ENCODE data around the gene NUCB1. TPM values are rescaled to one million over a fixed set of nuclear protein-coding genes. Genes with fewer than 3 reads are reported as not detected.

The NUCB1 gene
- total and polyA plus RNA-seq, 2 donors = 107 to 478 TPM

DNA sequence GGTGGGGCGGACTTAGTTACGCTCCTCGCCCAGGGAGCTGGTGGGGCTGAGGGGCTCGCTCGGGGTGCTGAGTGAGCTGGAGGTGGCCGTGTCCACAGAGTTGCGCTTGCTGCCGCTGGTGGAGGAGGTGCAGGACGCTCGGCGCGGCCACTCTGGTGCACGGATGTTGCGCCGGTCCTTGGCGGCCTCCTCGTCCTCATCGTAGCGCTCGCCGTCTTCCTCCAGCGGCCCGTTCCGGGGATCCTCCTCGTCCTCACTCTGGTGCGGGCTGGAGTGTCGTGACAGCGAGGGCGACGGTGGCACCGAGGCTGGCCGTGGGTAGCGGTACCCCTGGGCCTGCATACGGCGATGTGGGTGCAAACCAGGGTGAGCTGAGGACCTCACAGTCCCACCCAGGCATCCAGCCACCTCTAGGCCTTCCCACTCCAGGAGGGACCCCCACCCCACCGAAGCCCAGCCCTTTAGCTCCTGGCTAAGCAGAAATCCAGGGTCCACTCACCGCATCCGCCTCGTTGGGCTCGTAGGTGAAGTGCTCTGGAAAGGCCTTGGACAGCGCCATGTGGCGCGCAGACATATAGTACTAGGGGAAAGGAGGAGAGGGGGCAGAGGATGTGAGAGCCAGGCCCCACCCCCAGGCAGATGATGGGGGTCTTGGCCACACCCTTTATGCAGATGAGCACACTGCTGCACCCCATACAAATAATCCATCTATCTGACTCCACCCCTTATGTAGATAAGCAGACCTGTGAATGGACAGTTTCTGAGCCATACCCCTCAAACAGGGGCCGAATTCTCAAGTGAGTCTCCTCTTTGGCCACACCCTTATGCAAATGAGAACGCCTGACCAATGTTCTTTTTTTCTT is 69.4 kb downstream of the NUCB1 start:
- H3K4me1 ChIP-seq (ENCODE audit: insufficient read depth) = no peaks in the 10 kb centered on the region
- no peak overlapping the region for H3K27ac ChIP-seq (ENCODE audit: low read depth)
- no peak overlapping the region for H3K4me3 ChIP-seq (ENCODE audit: low read depth, low read length)
- DNase-seq (ENCODE audit: extremely low spot score) = no peak
- WGBS = 93% methylated on average over 45 of the region's 45 CpGs
- peaks cover 8% of the 10 kb centered on the region for H3K36me3 ChIP-seq (ENCODE audit: insufficient read depth)

DNA sequence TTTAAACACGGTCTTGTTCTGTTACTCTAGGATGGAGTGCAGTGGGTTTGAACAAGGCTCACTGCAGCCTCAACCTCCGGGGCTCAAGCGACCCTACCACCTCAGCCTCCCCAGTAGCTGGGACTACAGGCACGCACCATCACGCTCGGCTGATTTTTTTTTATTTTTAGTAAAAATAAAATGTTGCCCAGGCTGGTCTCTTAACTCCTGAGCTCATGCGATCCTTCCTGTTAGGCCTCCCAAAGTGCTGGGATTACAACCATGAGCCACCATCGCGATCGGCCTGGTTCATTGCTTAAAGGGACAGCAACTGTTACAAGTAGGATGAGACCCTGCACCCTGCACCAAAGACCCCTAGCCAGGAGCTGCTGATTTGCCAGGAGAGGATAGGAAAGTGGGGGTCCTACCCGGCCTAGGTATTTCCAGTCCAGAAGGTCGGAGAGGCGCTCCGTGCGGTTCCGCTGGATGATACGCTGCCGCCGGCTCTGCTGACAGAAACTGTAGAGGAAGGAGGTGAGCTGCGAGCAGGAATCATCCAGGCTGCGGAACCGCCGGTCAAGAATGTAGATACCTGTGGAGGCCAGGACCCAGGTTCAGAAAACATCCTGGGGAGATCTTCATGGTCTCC is 70.1 kb downstream of the NUCB1 start:
- WGBS = 87% methylated on average over 23 of the region's 23 CpGs
- Histone ChIP-seq H3K27ac (ENCODE audit: low read depth) (no peak overlapping the region), H3K36me3 (ENCODE audit: insufficient read depth) (peaks cover 8% of the 10 kb centered on the region), H3K4me1 (ENCODE audit: insufficient read depth) (no peaks in the 10 kb centered on the region), H3K4me3 (ENCODE audit: low read depth, low read length) (no peak overlapping the region)
- no peak for DNase-seq (ENCODE audit: extremely low spot score)

DNA sequence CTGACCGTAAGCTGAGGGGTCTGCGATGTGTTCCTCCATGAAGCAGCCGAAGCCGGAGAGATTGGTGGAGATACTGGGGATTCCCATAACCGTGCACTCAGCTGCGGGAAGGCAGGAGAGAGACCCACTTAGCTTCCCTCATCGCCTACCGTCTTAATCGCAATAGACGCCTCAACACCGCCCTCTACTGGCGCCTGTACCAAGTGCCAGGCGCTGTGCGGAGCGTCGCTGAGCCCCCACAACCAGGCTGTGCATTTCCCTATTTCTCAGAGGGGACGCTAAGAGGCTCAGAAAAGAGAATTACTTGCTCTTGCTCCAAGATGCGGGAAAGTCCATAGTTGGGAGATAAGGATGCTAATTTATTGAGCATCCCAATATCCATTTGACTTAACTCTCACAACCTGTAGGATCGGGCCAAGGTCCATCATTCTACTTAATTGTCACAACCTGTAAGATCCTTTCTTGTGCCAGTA is 70.8 kb downstream of the NUCB1 start:
- Histone ChIP-seq H3K27ac (ENCODE audit: low read depth) (no peak overlapping the region), H3K4me3 (ENCODE audit: low read depth, low read length) (no peak overlapping the region), H3K36me3 (ENCODE audit: insufficient read depth) (peaks cover 8% of the 10 kb centered on the region), H3K4me1 (ENCODE audit: insufficient read depth) (no peaks in the 10 kb centered on the region)
- DNase-seq (ENCODE audit: extremely low spot score) = no peak
- WGBS = 17% methylated on average over 19 of the region's 19 CpGs

Small RNA genes within 50 kb of the gene (small RNA-seq; reads per million reads assigned to genes)
- gene AC026803.1 = not detected

Other genes starting within 250 kb of the NUCB1 start
- gene NTN5, start 227.3 kb upstream of the NUCB1 start, total RNA-seq = 0.53 TPM
- gene NTN5, start 227.3 kb upstream of the NUCB1 start, polyA plus RNA-seq = 0.80 TPM
- gene FUT2, start 204.3 kb upstream of the NUCB1 start, total RNA-seq = 0.79 TPM
- gene FUT2, start 204.3 kb upstream of the NUCB1 start, polyA plus RNA-seq = 0.41 TPM
- 2.5 TPM for gene MAMSTR, start 180.6 kb upstream of the NUCB1 start, total RNA-seq
- 3.0 TPM for gene MAMSTR, start 180.6 kb upstream of the NUCB1 start, polyA plus RNA-seq
- 10.8 TPM for gene RASIP1, start 159.7 kb upstream of the NUCB1 start, total RNA-seq
- gene RASIP1, start 159.7 kb upstream of the NUCB1 start, polyA plus RNA-seq = 15.5 TPM
- not detected for gene IZUMO1, start 153.4 kb upstream of the NUCB1 start, total RNA-seq
- gene IZUMO1, start 153.4 kb upstream of the NUCB1 start, polyA plus RNA-seq = not detected
- 1.6 TPM for gene FUT1, start 147.7 kb upstream of the NUCB1 start, total RNA-seq
- 1.5 TPM for gene FUT1, start 147.7 kb upstream of the NUCB1 start, polyA plus RNA-seq
- gene FGF21, start 144.8 kb upstream of the NUCB1 start, total RNA-seq = not detected
- gene FGF21, start 144.8 kb upstream of the NUCB1 start, polyA plus RNA-seq = not detected
- gene BCAT2, start 89.3 kb upstream of the NUCB1 start, total RNA-seq = 34.4 TPM
- 79.2 TPM for gene BCAT2, start 89.3 kb upstream of the NUCB1 start, polyA plus RNA-seq
- 3.4 TPM for gene HSD17B14, start 63.8 kb upstream of the NUCB1 start, total RNA-seq
- gene HSD17B14, start 63.8 kb upstream of the NUCB1 start, polyA plus RNA-seq = 18.6 TPM
- 11.5 TPM for gene PLEKHA4, start 31.7 kb upstream of the NUCB1 start, total RNA-seq
- gene PLEKHA4, start 31.7 kb upstream of the NUCB1 start, polyA plus RNA-seq = 56.4 TPM
- 21.8 TPM for gene PPP1R15A, start 27.9 kb upstream of the NUCB1 start, total RNA-seq
- gene PPP1R15A, start 27.9 kb upstream of the NUCB1 start, polyA plus RNA-seq = 122 TPM
- gene TULP2, start 1.6 kb upstream of the NUCB1 start, total RNA-seq = not detected
- gene TULP2, start 1.6 kb upstream of the NUCB1 start, polyA plus RNA-seq = 0.57 TPM
- gene DHDH, start 33.4 kb downstream of the NUCB1 start, total RNA-seq = 0.37 TPM
- gene DHDH, start 33.4 kb downstream of the NUCB1 start, polyA plus RNA-seq = 0.75 TPM
- gene BAX, start 54.6 kb downstream of the NUCB1 start, total RNA-seq = 13.1 TPM
- gene BAX, start 54.6 kb downstream of the NUCB1 start, polyA plus RNA-seq = 73.0 TPM
- gene FTL, start 65.0 kb downstream of the NUCB1 start, total RNA-seq = 1,234 TPM
- gene FTL, start 65.0 kb downstream of the NUCB1 start, polyA plus RNA-seq = 4,798 TPM
- 33.3 TPM for gene GYS1, start 93.0 kb downstream of the NUCB1 start, total RNA-seq
- gene GYS1, start 93.0 kb downstream of the NUCB1 start, polyA plus RNA-seq = 39.5 TPM
- 61.3 TPM for gene RUVBL2, start 93.6 kb downstream of the NUCB1 start, total RNA-seq
- 83.4 TPM for gene RUVBL2, start 93.6 kb downstream of the NUCB1 start, polyA plus RNA-seq
- gene LHB, start 116.8 kb downstream of the NUCB1 start, total RNA-seq = not detected
- not detected for gene LHB, start 116.8 kb downstream of the NUCB1 start, polyA plus RNA-seq
- not detected for gene CGB3, start 124.0 kb downstream of the NUCB1 start, total RNA-seq
- gene CGB3, start 124.0 kb downstream of the NUCB1 start, polyA plus RNA-seq = not detected
- gene CGB2, start 131.6 kb downstream of the NUCB1 start, total RNA-seq = not detected
- not detected for gene CGB2, start 131.6 kb downstream of the NUCB1 start, polyA plus RNA-seq
- not detected for gene CGB1, start 136.6 kb downstream of the NUCB1 start, total RNA-seq
- gene CGB1, start 136.6 kb downstream of the NUCB1 start, polyA plus RNA-seq = not detected
- not detected for gene CGB5, start 143.5 kb downstream of the NUCB1 start, total RNA-seq
- gene CGB5, start 143.5 kb downstream of the NUCB1 start, polyA plus RNA-seq = not detected
- not detected for gene CGB8, start 148.8 kb downstream of the NUCB1 start, total RNA-seq
- not detected for gene CGB8, start 148.8 kb downstream of the NUCB1 start, polyA plus RNA-seq
- not detected for gene CGB7, start 157.4 kb downstream of the NUCB1 start, total RNA-seq
- gene CGB7, start 157.4 kb downstream of the NUCB1 start, polyA plus RNA-seq = 0.37 TPM
- 2.5 TPM for gene NTF4, start 164.5 kb downstream of the NUCB1 start, total RNA-seq
- 4.1 TPM for gene NTF4, start 164.5 kb downstream of the NUCB1 start, polyA plus RNA-seq
- gene KCNA7, start 172.4 kb downstream of the NUCB1 start, total RNA-seq = not detected
- gene KCNA7, start 172.4 kb downstream of the NUCB1 start, polyA plus RNA-seq = not detected
- 166 TPM for gene SNRNP70, start 185.1 kb downstream of the NUCB1 start, total RNA-seq
- 191 TPM for gene SNRNP70, start 185.1 kb downstream of the NUCB1 start, polyA plus RNA-seq
- 4.7 TPM for gene LIN7B, start 214.1 kb downstream of the NUCB1 start, total RNA-seq
- 18.5 TPM for gene LIN7B, start 214.1 kb downstream of the NUCB1 start, polyA plus RNA-seq
- gene C19orf73, start 218.8 kb downstream of the NUCB1 start, total RNA-seq = not detected
- 1.6 TPM for gene C19orf73, start 218.8 kb downstream of the NUCB1 start, polyA plus RNA-seq
- 5.2 TPM for gene PPFIA3, start 219.2 kb downstream of the NUCB1 start, total RNA-seq
- 12.2 TPM for gene PPFIA3, start 219.2 kb downstream of the NUCB1 start, polyA plus RNA-seq

Data from urinary bladder (tissue), 4 donors.